Measurements from ENCODE around the gene PDXP. TPM values are rescaled to one million over a fixed set of nuclear protein-coding genes. Genes with fewer than 3 reads are reported as not detected.

Gene PDXP
- total and polyA plus RNA-seq, 2 donors (not counting 3 experiments of a cell fraction or from before 2014, with no cell fraction given) = 18.0 to 20.0 TPM

GRCh38 chr22:37703906-37704305 lies 45.4 kb downstream of the PDXP start:
- Histone ChIP-seq H3K79me2 (ENCODE audit: control insufficient read depth, insufficient read depth, low read length) (no peaks in the 10 kb centered on the region), H3K9ac (replicated peaks; ENCODE audit: extremely low read depth, insufficient read depth, low read length) (no peak overlapping the region), H2AFZ (ENCODE audit: low read depth, low read length) (no peak overlapping the region), H3K36me3 (ENCODE audit: control insufficient read depth in 2 of 2, extremely low read depth in 1 of 2, insufficient read depth in 2 of 2, low read length in 2 of 2) (no peaks in the 10 kb centered on the region), H3K4me2 (ENCODE audit: insufficient read depth, low read length) (no peak overlapping the region), H3K9me1 (replicated peaks; ENCODE audit: control insufficient read depth, extremely low read depth, insufficient read depth, low read length) (no peaks in the 10 kb centered on the region), H3K9me3 (replicated peaks; ENCODE audit: control insufficient read depth, insufficient read depth, low read length) (no peaks in the 10 kb centered on the region), H3K27ac (ENCODE audit: insufficient read depth, low read depth, low read length) (no peak overlapping the region), H3K27me3 (ENCODE audit: control insufficient read depth in 2 of 2, insufficient read depth in 2 of 2, low read length in 2 of 2) (no peaks in the 10 kb centered on the region), H3K4me3 (replicated peaks in 1 of 3; ENCODE audit: insufficient read depth in 1 of 3, low read depth in 1 of 3, low read length in 3 of 3) (no peak overlapping the region), H3K4me1 (ENCODE audit: control insufficient read depth, extremely low read depth, insufficient read depth, low read length) (peaks cover 5% of the 10 kb centered on the region), H4K20me1 (replicated peaks; ENCODE audit: control insufficient read depth, extremely low read depth, insufficient read depth, low read length) (no peaks in the 10 kb centered on the region)
- CTCF ChIA-PET = interaction anchor here (0.7 kb wide), 1 partner anchor 22 kb away, joined by 3 read pairs; no protein-coding TSS in a partner anchor
- DNase-seq (ENCODE audit: low read depth, low spot score) = no peak
- intact Hi-C loops (cut with micrococcal nuclease) (no loop called here), dilution Hi-C loops (cut with MboI; ENCODE audit: extremely low pct_ligation_motif_present, low sequenced_read_pairs) (no loop called here)
- POLR2A ChIA-PET = interaction anchor here (0.7 kb wide), 1 partner anchor 129 kb away, joined by 7 read pairs; no protein-coding TSS in a partner anchor
- no TSS peak for BruUV-seq (replicated peaks)
- FAIRE-seq = no peak
- no peak for TF ChIP-seq POLR2AphosphoS5 (IDR thresholded peaks at IDR 0.05; ENCODE audit: insufficient read depth, low read depth, low read length)
- TF ChIP-seq FOS (IDR thresholded peaks at IDR 0.05; ENCODE audit: borderline replicate concordance, insufficient read depth, low read length) = no peak
- TF ChIP-seq GATA2 (IDR thresholded peaks at IDR 0.05; ENCODE audit: insufficient read depth, insufficient read length, low read depth, low read length) = no peak
- TF ChIP-seq MAX (IDR thresholded peaks at IDR 0.05; ENCODE audit: insufficient read depth, insufficient read length) = no peak
- TF ChIP-seq CTCF (IDR thresholded peaks at IDR 0.05; ENCODE audit: extremely low read depth in 1 of 2, insufficient read depth in 1 of 2, low read depth in 1 of 2, low read length in 2 of 2) = no peak
- TF ChIP-seq MYC (IDR thresholded peaks at IDR 0.05; ENCODE audit: low read depth, low read length) = no peak
- TF ChIP-seq JUN (IDR thresholded peaks at IDR 0.05; ENCODE audit: borderline replicate concordance, insufficient read depth, insufficient read length, low read depth) = no peak
- no peak for TF ChIP-seq EZH2 (IDR thresholded peaks at IDR 0.05; ENCODE audit: borderline replicate concordance, low read depth, low read length, severe bottlenecking)
- TF ChIP-seq POLR2A (IDR thresholded peaks at IDR 0.05; ENCODE audit: low read depth, low read length) = no peak

Data from endothelial cell of umbilical vein (primary cell).